HEK293T (cell line): ENCODE results near the gene VTN.

Experiments
- FOXA1 ChIP-seq: fragments of 450-650 bp; IDR thresholded peaks from 2 replicates; pipeline ENCODE4 v1.6.1; 2016; ENCODE audit warnings: mild to moderate bottlenecking
- LEF1 ChIP-seq: fragments of 450-650 bp; IDR thresholded peaks from 2 replicates; pipeline ENCODE4 v1.6.1; 2017; ENCODE audit warnings: mild to moderate bottlenecking, borderline replicate concordance
- NFRKB ChIP-seq: fragments of 450-650 bp; IDR thresholded peaks from 2 replicates; pipeline ENCODE4 v1.6.1; 2016; ENCODE audit warnings: mild to moderate bottlenecking, moderate library complexity

GRCh38 chr17:28318759-28319597, 51.1 kb downstream of the VTN start, which contains the start of gene TMEM97:
- no peak for TF ChIP-seq FOXA1
- no peak for TF ChIP-seq LEF1
- no peak for TF ChIP-seq NFRKB
